ENCODE data around the gene KIF21B.

Gene KIF21B

GRCh38 chr1:201008666-201009360 lies 14.7 kb downstream of the KIF21B start:
- no peak for TF ChIP-seq POLR2AphosphoS5 (IDR thresholded peaks at IDR 0.05; ENCODE audit: low read depth, low read length)
- TF ChIP-seq SIN3A (IDR thresholded peaks at IDR 0.05; ENCODE audit: borderline replicate concordance, insufficient read depth, low read length) = no peak
- no peak for TF ChIP-seq REST (IDR thresholded peaks at IDR 0.05; ENCODE audit: insufficient read depth in 1 of 2, low read depth in 2 of 2, low read length in 2 of 2)
- no peak for TF ChIP-seq FOXP2 (optimal IDR thresholded peaks at IDR 0.05; ENCODE audit: borderline replicate concordance, extremely low read depth, extremely low read length, insufficient read depth)
- no peak for TF ChIP-seq TAF1 (IDR thresholded peaks at IDR 0.05; ENCODE audit: borderline replicate concordance, insufficient read depth, low read length)

- TF ChIP-seq POLR2AphosphoS5 (IDR thresholded peaks at IDR 0.05; ENCODE audit: low read depth, low read length) (no peak), TAF1 (IDR thresholded peaks at IDR 0.05; ENCODE audit: borderline replicate concordance, insufficient read depth, low read length) (no peak), REST (IDR thresholded peaks at IDR 0.05; ENCODE audit: insufficient read depth in 1 of 2, low read depth in 2 of 2, low read length in 2 of 2) (no peak)
Observed at GRCh38 chr1:201007481-201007880, 16.0 kb downstream of the KIF21B start.

- TF ChIP-seq POLR2AphosphoS5 (IDR thresholded peaks at IDR 0.05; ENCODE audit: low read depth, low read length) (no peak), FOXP2 (optimal IDR thresholded peaks at IDR 0.05; ENCODE audit: borderline replicate concordance, extremely low read depth, extremely low read length, insufficient read depth) (no peak), SIN3A (IDR thresholded peaks at IDR 0.05; ENCODE audit: borderline replicate concordance, insufficient read depth, low read length) (no peak), TAF1 (IDR thresholded peaks at IDR 0.05; ENCODE audit: borderline replicate concordance, insufficient read depth, low read length) (no peak), REST (IDR thresholded peaks at IDR 0.05; ENCODE audit: insufficient read depth in 1 of 2, low read depth in 2 of 2, low read length in 2 of 2) (no peak)
Observed at GRCh38 chr1:201006450-201006849, 17.1 kb downstream of the KIF21B start.

- TF ChIP-seq FOXP2 (optimal IDR thresholded peaks at IDR 0.05; ENCODE audit: borderline replicate concordance, extremely low read depth, extremely low read length, insufficient read depth) (no peak), TAF1 (IDR thresholded peaks at IDR 0.05; ENCODE audit: borderline replicate concordance, insufficient read depth, low read length) (no peak), SIN3A (IDR thresholded peaks at IDR 0.05; ENCODE audit: borderline replicate concordance, insufficient read depth, low read length) (no peak), POLR2AphosphoS5 (IDR thresholded peaks at IDR 0.05; ENCODE audit: low read depth, low read length) (no peak)
Observed at GRCh38 chr1:201004732-201005131, 18.8 kb downstream of the KIF21B start.

GRCh38 chr1:201004154-201004553 lies 19.4 kb downstream of the KIF21B start:
- TF ChIP-seq TAF1 (IDR thresholded peaks at IDR 0.05; ENCODE audit: borderline replicate concordance, insufficient read depth, low read length) (no peak), SIN3A (IDR thresholded peaks at IDR 0.05; ENCODE audit: borderline replicate concordance, insufficient read depth, low read length) (no peak), FOXP2 (optimal IDR thresholded peaks at IDR 0.05; ENCODE audit: borderline replicate concordance, extremely low read depth, extremely low read length, insufficient read depth) (no peak), POLR2AphosphoS5 (IDR thresholded peaks at IDR 0.05; ENCODE audit: low read depth, low read length) (no peak), REST (IDR thresholded peaks at IDR 0.05; ENCODE audit: insufficient read depth in 1 of 2, low read depth in 2 of 2, low read length in 2 of 2) (no peak)

All from PFSK-1 (cell line).